ENCODE data around the gene CHMP4A. TPM values are rescaled to one million over a fixed set of nuclear protein-coding genes. Genes with fewer than 3 reads are reported as not detected.

CHMP4A gene
- total and polyA plus RNA-seq, 2 donors (not counting 1 experiment from before 2014, with no cell fraction given), result 91.2 to 103 TPM

DNA sequence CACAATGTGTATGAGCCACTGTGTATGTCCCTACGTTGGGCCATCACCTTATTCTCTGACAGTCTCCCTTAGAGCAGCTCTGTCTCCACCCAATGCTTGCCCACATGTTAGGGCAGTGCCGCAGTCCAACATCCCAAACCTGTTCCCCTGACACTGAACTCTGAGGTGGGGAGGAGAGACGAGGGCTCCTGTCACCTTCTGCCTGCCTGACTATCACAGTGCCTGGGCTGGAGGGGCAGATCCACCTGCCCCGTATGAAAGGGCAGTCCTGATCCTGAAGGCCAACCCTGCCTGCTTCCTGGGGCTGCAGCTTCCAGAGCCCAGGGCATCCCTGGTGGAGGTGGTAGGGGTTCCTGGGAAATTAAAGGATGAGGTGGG lies 47.5 kb upstream of the CHMP4A start:
- H3K27ac Mint-ChIP-seq, result no peak overlapping the region
- Histone ChIP-seq H3K27ac (ENCODE audit: low read length in 2 of 2) (no peak overlapping the region), H3K79me2 (ENCODE audit: control insufficient read depth, insufficient read depth, low read length) (no peaks in the 10 kb centered on the region), H3K4me2 (replicated peaks; ENCODE audit: low read depth, low read length, poor library complexity, severe bottlenecking) (no peak overlapping the region), H3K27me3 (replicated peaks in 1 of 4; ENCODE audit: control extremely low read depth in 1 of 4, control insufficient read depth in 3 of 4, insufficient read depth in 4 of 4, low read length in 3 of 4) (no peaks in the 10 kb centered on the region), H4K20me1 (ENCODE audit: control insufficient read depth, insufficient read depth, low read length, poor library complexity, severe bottlenecking) (no peaks in the 10 kb centered on the region), H3K4me1 (ENCODE audit: control insufficient read depth in 2 of 2, insufficient read depth in 2 of 2, low read length in 2 of 2) (no peaks in the 10 kb centered on the region), H3K9me3 (ENCODE audit: control extremely low read depth in 1 of 3, control insufficient read depth in 2 of 3, insufficient read depth in 1 of 3, low read length in 2 of 3) (no peaks in the 10 kb centered on the region), H3K4me3 (ENCODE audit: control extremely low read depth in 1 of 5, extremely low read depth in 1 of 5, insufficient read depth in 1 of 5, low read depth in 2 of 5, low read length in 4 of 5) (no peak overlapping the region), H3K9ac (ENCODE audit: low read length) (no peak overlapping the region), H2AFZ (ENCODE audit: insufficient read depth, low read depth, low read length, poor library complexity, severe bottlenecking) (no peak overlapping the region), H3K36me3 (replicated peaks in 1 of 2; ENCODE audit: control extremely low read depth in 1 of 2, control insufficient read depth in 1 of 2, extremely low read depth in 1 of 2, insufficient read depth in 2 of 2, low read length in 1 of 2) (peaks cover 0 to 9% of the 10 kb centered on the region in 2 experiments)
- H3K27me3 Mint-ChIP-seq, result no peaks in the 10 kb centered on the region
- intact Hi-C loops (cut with micrococcal nuclease), result no loop called here
- H3K9me3 Mint-ChIP-seq (ENCODE audit: insufficient read depth), result no peaks in the 10 kb centered on the region
- POLR2A ChIA-PET, result no interaction called here
- ATAC-seq (ENCODE audit: low read depth) (no peak), DNase-seq (no peak)
- H3K4me3 Mint-ChIP-seq, result no peak overlapping the region
- TF ChIP-seq EZH2 (IDR thresholded peaks at IDR 0.05; ENCODE audit: borderline replicate concordance, insufficient read depth, low read depth, low read length, poor library complexity, severe bottlenecking), result no peak
- TF ChIP-seq, protein P1, sequence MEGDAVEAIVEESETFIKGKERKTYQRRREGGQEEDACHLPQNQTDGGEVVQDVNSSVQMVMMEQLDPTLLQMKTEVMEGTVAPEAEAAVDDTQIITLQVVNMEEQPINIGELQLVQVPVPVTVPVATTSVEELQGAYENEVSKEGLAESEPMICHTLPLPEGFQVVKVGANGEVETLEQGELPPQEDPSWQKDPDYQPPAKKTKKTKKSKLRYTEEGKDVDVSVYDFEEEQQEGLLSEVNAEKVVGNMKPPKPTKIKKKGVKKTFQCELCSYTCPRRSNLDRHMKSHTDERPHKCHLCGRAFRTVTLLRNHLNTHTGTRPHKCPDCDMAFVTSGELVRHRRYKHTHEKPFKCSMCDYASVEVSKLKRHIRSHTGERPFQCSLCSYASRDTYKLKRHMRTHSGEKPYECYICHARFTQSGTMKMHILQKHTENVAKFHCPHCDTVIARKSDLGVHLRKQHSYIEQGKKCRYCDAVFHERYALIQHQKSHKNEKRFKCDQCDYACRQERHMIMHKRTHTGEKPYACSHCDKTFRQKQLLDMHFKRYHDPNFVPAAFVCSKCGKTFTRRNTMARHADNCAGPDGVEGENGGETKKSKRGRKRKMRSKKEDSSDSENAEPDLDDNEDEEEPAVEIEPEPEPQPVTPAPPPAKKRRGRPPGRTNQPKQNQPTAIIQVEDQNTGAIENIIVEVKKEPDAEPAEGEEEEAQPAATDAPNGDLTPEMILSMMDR (IDR thresholded peaks at IDR 0.05), result no peak
- CTCF ChIA-PET, result no interaction called here
- no peaks in the 10 kb centered on the region for H3K4me1 Mint-ChIP-seq
- WGBS (ENCODE audit: insufficient coverage), result 95% methylated on average over 2 of the region's 4 CpGs

DNA sequence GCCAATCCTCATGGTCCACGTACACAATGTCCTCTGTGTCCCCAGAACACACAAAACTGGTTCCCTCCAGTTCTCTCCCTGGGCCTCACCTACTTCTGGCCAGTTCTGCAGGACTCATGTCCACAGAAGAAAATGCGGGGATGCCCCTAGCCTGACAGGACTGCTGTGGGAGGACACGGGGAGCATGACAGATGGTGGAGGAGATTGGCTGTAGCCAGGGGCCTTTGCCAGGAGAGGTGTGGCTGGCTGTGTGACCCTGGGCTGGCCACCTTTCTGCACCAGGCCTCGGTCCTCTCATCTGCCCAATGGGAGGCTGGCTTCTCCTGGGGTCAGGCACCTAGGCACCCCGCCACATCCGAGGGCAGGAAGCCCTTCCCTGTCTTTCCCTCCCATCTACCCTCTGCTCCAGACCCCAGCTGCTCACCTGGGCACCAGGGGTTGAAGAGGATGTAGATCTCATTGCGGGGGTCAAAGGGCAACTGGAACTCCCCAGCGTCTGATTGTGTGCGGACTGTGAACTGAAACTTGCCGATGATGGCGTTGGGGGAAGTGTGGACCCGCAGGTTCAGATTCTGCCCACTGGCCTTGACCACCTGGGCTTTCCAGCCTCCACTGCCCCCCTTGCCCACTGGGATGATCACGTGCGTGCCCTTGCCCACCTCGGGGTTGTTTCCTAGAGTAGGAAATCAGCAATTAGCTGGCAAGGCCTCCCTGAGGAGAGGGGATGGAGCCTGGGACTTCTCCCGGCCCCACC lies 46.9 kb upstream of the CHMP4A start:
- H3K79me2 ChIP-seq (ENCODE audit: control insufficient read depth, insufficient read depth, low read length), result no peaks in the 10 kb centered on the region
- no peak overlapping the region for H2AFZ ChIP-seq (ENCODE audit: insufficient read depth, low read depth, low read length, poor library complexity, severe bottlenecking)
- TF ChIP-seq, protein P1 (IDR thresholded peaks at IDR 0.05), result no peak
- no peak for TF ChIP-seq EZH2 (IDR thresholded peaks at IDR 0.05; ENCODE audit: borderline replicate concordance, insufficient read depth, low read depth, low read length, poor library complexity, severe bottlenecking)
- no peak overlapping the region for H3K9ac ChIP-seq (ENCODE audit: low read length)
- Mint-ChIP-seq H3K9me3 (ENCODE audit: insufficient read depth) (no peaks in the 10 kb centered on the region), H3K4me1 (no peaks in the 10 kb centered on the region), H3K27ac (no peak overlapping the region), H3K27me3 (no peaks in the 10 kb centered on the region), H3K4me3 (no peak overlapping the region)
- no peaks in the 10 kb centered on the region for H3K4me1 ChIP-seq (ENCODE audit: control insufficient read depth in 2 of 2, insufficient read depth in 2 of 2, low read length in 2 of 2)
- ATAC-seq (ENCODE audit: low read depth) (no peak), DNase-seq (no peak)
- intact Hi-C loops (cut with micrococcal nuclease), result no loop called here
- POLR2A ChIA-PET, result no interaction called here
- H3K27ac ChIP-seq (ENCODE audit: low read length in 2 of 2), result no peak overlapping the region
- no peaks in the 10 kb centered on the region for H4K20me1 ChIP-seq (ENCODE audit: control insufficient read depth, insufficient read depth, low read length, poor library complexity, severe bottlenecking)
- no peak overlapping the region for H3K4me3 ChIP-seq (ENCODE audit: control extremely low read depth in 1 of 5, extremely low read depth in 1 of 5, insufficient read depth in 1 of 5, low read depth in 2 of 5, low read length in 4 of 5)
- H3K36me3 ChIP-seq (replicated peaks in 1 of 2; ENCODE audit: control extremely low read depth in 1 of 2, control insufficient read depth in 1 of 2, extremely low read depth in 1 of 2, insufficient read depth in 2 of 2, low read length in 1 of 2), result peaks cover 0 to 12% of the 10 kb centered on the region in 2 experiments
- 95% methylated on average over 13 of the region's 16 CpGs for WGBS (ENCODE audit: insufficient coverage)
- no peak overlapping the region for H3K4me2 ChIP-seq (replicated peaks; ENCODE audit: low read depth, low read length, poor library complexity, severe bottlenecking)
- CTCF ChIA-PET, result no interaction called here
- H3K9me3 ChIP-seq (ENCODE audit: control extremely low read depth in 1 of 3, control insufficient read depth in 2 of 3, insufficient read depth in 1 of 3, low read length in 2 of 3), result no peaks in the 10 kb centered on the region
- no peaks in the 10 kb centered on the region for H3K27me3 ChIP-seq (replicated peaks in 1 of 4; ENCODE audit: control extremely low read depth in 1 of 4, control insufficient read depth in 3 of 4, insufficient read depth in 4 of 4, low read length in 3 of 4)

All from B cell (primary cell).